ENCODE measurements around the gene TSC22D4.
"Not testable (repeated sequence)": the region's sequence is repeated elsewhere in the genome, so short reads cannot be mapped to it uniquely, and the experiment has no call there.

The TSC22D4 gene

GRCh38 chr7:100464791-100465190 lies 14.2 kb downstream of the TSC22D4 start:
- TF ChIP-seq POLR2AphosphoS5 (IDR thresholded peaks at IDR 0.05; ENCODE audit: borderline replicate concordance, low read depth, low read length), result no peak
- TF ChIP-seq EZH2 (IDR thresholded peaks at IDR 0.05), result no peak
- TF ChIP-seq FOXP2 (optimal IDR thresholded peaks at IDR 0.05; ENCODE audit: control extremely low read depth, extremely low read length, insufficient read depth), result no peak
- Histone ChIP-seq H3K9me3 (ENCODE audit: low read depth, low read length) (no peaks in the 10 kb centered on the region), H3K36me3 (ENCODE audit: insufficient read depth, low read length) (no peaks in the 10 kb centered on the region; the same call in 1 of the 2 replicates), H3K27ac (no peak overlapping the region), H3K4me3 (no peak overlapping the region), H3K9ac (ENCODE audit: insufficient read length) (no peak overlapping the region)
- DNase-seq (ENCODE audit: low read depth, low spot score), result no peak

DNA sequence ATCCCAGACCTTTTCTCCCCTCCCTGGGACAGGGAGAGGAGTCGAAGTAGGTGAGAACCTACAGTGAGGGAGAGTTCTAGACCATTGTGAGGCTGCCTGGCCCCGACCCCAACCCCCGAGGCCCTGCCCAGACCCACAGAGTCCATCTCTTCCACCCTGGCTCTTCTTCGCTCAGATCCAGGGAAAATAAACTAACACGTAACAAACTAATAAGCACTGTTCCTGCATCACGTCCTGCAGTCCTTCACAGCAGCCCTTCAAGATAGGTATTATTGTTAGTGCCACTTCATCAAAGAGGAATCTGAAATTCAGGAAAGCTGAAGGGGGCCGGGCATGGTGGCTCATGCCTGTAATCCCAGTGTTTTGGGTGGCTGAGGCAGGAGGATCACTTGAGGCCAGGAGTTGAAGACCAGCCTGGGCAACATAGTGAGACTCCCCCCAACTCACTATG lies 14.8 kb downstream of the TSC22D4 start, which contains the start of gene SPACDR:
Gene SPACDR, minus strand, starts transcription at position 51 of the 451 bp plus-strand sequence. CDS start 235 bp downstream, outside the sequence.
- no peak within 1 kb of the TSS for H3K9ac ChIP-seq (ENCODE audit: insufficient read length)
- H3K36me3 ChIP-seq (ENCODE audit: insufficient read depth, low read length), result no peaks in the 10 kb centered on the region; the same call in 1 of the 2 replicates
- H3K27ac ChIP-seq, result no peak within 1 kb of the TSS
- H3K9me3 ChIP-seq (ENCODE audit: low read depth, low read length), result no peaks in the 10 kb centered on the region
- TF ChIP-seq EZH2 (IDR thresholded peaks at IDR 0.05), result no peak
- TF ChIP-seq POLR2AphosphoS5 (IDR thresholded peaks at IDR 0.05; ENCODE audit: borderline replicate concordance, low read depth, low read length), result no peak
- TF ChIP-seq FOXP2 (optimal IDR thresholded peaks at IDR 0.05; ENCODE audit: control extremely low read depth, extremely low read length, insufficient read depth), result no peak
- no peak within 1 kb of the TSS for H3K4me3 ChIP-seq
- no peak for DNase-seq (ENCODE audit: low read depth, low spot score)

- no peaks in the 10 kb centered on the region for H3K9me3 ChIP-seq (ENCODE audit: low read depth, low read length)
Measured at GRCh38 chr7:100457033-100457432, 22.0 kb downstream of the TSC22D4 start.

GRCh38 chr7:100456562-100456961 lies 22.5 kb downstream of the TSC22D4 start:
- Histone ChIP-seq H3K36me3 (ENCODE audit: insufficient read depth, low read length) (no peaks in the 10 kb centered on the region), H3K9ac (ENCODE audit: insufficient read length) (no peak overlapping the region), H3K4me3 (no peak overlapping the region), H3K27ac (no peak overlapping the region), H3K9me3 (ENCODE audit: low read depth, low read length) (no peaks in the 10 kb centered on the region)
- DNase-seq (ENCODE audit: low read depth, low spot score), result no peak
- no peak for TF ChIP-seq EZH2 (IDR thresholded peaks at IDR 0.05)
- TF ChIP-seq POLR2AphosphoS5 (IDR thresholded peaks at IDR 0.05; ENCODE audit: borderline replicate concordance, low read depth, low read length), result no peak
- TF ChIP-seq FOXP2 (optimal IDR thresholded peaks at IDR 0.05; ENCODE audit: control extremely low read depth, extremely low read length, insufficient read depth), result no peak

More at GRCh38 chr7:100457033-100457432, 22.0 kb downstream of the TSC22D4 start:
- Histone ChIP-seq H3K4me3 (no peak overlapping the region), H3K9ac (ENCODE audit: insufficient read length) (no peak overlapping the region), H3K27ac (no peak overlapping the region), H3K36me3 (ENCODE audit: insufficient read depth, low read length) (no peaks in the 10 kb centered on the region)
- TF ChIP-seq EZH2 (IDR thresholded peaks at IDR 0.05) (no peak), POLR2AphosphoS5 (IDR thresholded peaks at IDR 0.05; ENCODE audit: borderline replicate concordance, low read depth, low read length) (no peak), FOXP2 (optimal IDR thresholded peaks at IDR 0.05; ENCODE audit: control extremely low read depth, extremely low read length, insufficient read depth) (no peak)
- DNase-seq (ENCODE audit: low read depth, low spot score), result no peak

DNA sequence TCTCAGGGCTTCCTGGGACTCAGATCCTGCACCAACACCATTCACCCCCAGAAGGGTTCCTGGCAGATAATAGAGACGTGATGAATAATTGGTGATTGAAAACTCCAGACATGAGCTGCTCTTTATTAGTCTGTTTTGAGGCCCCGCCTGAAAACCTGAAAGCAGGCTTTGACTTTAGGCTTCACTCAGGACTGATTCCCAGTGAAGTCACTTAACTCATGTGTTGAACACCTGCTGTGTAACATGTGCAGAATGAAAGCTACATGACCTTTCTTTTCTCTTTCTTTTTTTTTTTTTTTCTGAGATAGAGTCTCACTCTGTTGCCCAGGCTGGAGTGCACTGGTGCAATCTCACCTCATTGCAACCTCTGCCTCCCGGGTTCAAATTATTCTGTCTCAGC lies 23.8 kb downstream of the TSC22D4 start:
- no peak overlapping the region for H3K4me3 ChIP-seq
- H3K27ac ChIP-seq, result no peak overlapping the region
- no peak for DNase-seq (ENCODE audit: low read depth, low spot score)

DNA sequence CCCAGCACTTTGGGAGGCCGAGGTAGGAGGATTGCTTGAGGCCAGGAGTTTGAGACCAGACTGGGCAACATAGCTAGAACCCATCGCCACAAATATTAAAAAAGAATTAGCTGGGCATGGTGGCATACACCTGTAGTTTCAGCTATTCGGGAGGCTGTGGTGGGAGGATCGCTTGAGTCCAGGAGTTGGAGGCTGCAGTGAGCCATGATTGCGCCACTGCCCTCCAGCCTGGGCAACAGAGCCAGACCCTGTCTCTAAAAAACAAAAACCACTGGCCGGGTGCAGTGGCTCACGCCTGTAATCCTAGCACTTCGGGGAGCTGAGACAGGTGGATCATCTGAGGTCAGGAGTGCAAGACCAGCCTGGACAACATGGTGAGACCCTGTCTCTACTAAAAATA lies 25.2 kb downstream of the TSC22D4 start:
- not testable (repeated sequence) for H3K9ac ChIP-seq (ENCODE audit: insufficient read length); H3K4me3 ChIP-seq; H3K9me3 ChIP-seq (ENCODE audit: low read depth, low read length); DNase-seq (ENCODE audit: low read depth, low spot score); H3K36me3 ChIP-seq (ENCODE audit: insufficient read depth, low read length); H3K27ac ChIP-seq

More for the DNA sequence above, 23.8 kb downstream of the TSC22D4 start:
- H3K36me3 ChIP-seq (ENCODE audit: insufficient read depth, low read length), result no peaks in the 10 kb centered on the region
- H3K9ac ChIP-seq (ENCODE audit: insufficient read length), result no peak overlapping the region
- TF ChIP-seq POLR2AphosphoS5 (IDR thresholded peaks at IDR 0.05; ENCODE audit: borderline replicate concordance, low read depth, low read length), result no peak
- no peaks in the 10 kb centered on the region for H3K9me3 ChIP-seq (ENCODE audit: low read depth, low read length)

DNA sequence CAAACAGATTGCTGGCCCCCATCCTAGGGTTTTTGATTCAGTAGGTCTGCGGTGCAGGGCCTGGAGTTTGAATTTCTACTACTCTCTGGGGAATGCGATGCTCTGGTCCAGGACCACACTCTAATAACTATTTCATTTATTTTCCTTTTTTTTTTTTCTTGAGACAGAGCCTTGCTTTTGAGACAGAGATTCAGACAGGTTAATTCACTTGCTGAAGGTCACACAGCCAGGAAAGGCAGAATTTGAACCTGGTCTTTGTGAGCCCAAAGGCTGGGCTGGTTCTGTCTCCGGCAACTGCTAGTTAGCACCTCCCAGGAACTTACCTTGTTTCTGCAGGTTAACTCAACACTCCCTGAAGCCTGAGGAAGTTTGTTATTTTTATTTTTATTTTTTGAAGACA lies 26.5 kb downstream of the TSC22D4 start:
- no peak overlapping the region for H3K27ac ChIP-seq
- no peak overlapping the region for H3K4me3 ChIP-seq
- no peak overlapping the region for H3K9ac ChIP-seq (ENCODE audit: insufficient read length)
- H3K36me3 ChIP-seq (ENCODE audit: insufficient read depth, low read length), result no peaks in the 10 kb centered on the region
- H3K9me3 ChIP-seq (ENCODE audit: low read depth, low read length), result no peaks in the 10 kb centered on the region
- DNase-seq (ENCODE audit: low read depth, low spot score), result no peak
- no peak for TF ChIP-seq FOXP2 (optimal IDR thresholded peaks at IDR 0.05; ENCODE audit: control extremely low read depth, extremely low read length, insufficient read depth)
- TF ChIP-seq EZH2 (IDR thresholded peaks at IDR 0.05), result no peak
- no peak for TF ChIP-seq POLR2AphosphoS5 (IDR thresholded peaks at IDR 0.05; ENCODE audit: borderline replicate concordance, low read depth, low read length)

GRCh38 chr7:100449190-100449795 lies 29.7 kb downstream of the TSC22D4 start:
- no peak for DNase-seq (ENCODE audit: low read depth, low spot score)
- TF ChIP-seq FOXP2 (optimal IDR thresholded peaks at IDR 0.05; ENCODE audit: control extremely low read depth, extremely low read length, insufficient read depth) (no peak), EZH2 (IDR thresholded peaks at IDR 0.05) (no peak), POLR2AphosphoS5 (IDR thresholded peaks at IDR 0.05; ENCODE audit: borderline replicate concordance, low read depth, low read length) (no peak)
- H3K36me3 ChIP-seq (ENCODE audit: insufficient read depth, low read length), result no peaks in the 10 kb centered on the region
- H3K27ac ChIP-seq, result no peak overlapping the region
- no peak overlapping the region for H3K9ac ChIP-seq (ENCODE audit: insufficient read length)
- no peaks in the 10 kb centered on the region for H3K9me3 ChIP-seq (ENCODE audit: low read depth, low read length)
- H3K4me3 ChIP-seq, result no peak overlapping the region

- H3K9ac ChIP-seq (ENCODE audit: insufficient read length); H3K9me3 ChIP-seq (ENCODE audit: low read depth, low read length); H3K4me3 ChIP-seq; DNase-seq (ENCODE audit: low read depth, low spot score); H3K27ac ChIP-seq; H3K36me3 ChIP-seq (ENCODE audit: insufficient read depth, low read length): not testable (repeated sequence)
Measured at GRCh38 chr7:100447363-100447762, 31.7 kb downstream of the TSC22D4 start.
